GM12878 (cell line): ENCODE results near the gene TNIP2. TPM values are rescaled to one million over a fixed set of nuclear protein-coding genes. Genes with fewer than 3 reads are reported as not detected.

Source experiments
- ATAC-seq: fragments of 200-7000 bp; cut with Tn5 transposase; 3 replicates; pipeline ENCODE4 v1.9.1; 2020; ENCODE audit warnings: mild to moderate bottlenecking, moderate library complexity
- BruUV-seq: library from RNA; stranded (reverse); fragments of 400-500 nt; replicated peaks from 2 replicates; lab custom pipeline; 2021; lab: Mats Ljungman, UMichigan
- CTCF ChIA-PET: fragments of 300-600 bp; sonication (Branson Sonifier 250); formaldehyde crosslinking; extraction: SDS; loops from one replicate; lab custom pipeline; 2021; ENCODE audit warnings: inconsistent platforms; lab: Yijun Ruan, JAX
- POLR2A ChIA-PET: fragments of 350-600 bp; formaldehyde crosslinking; extraction: SDS; loops from one replicate; lab custom pipeline; 2021; ENCODE audit warnings: inconsistent platforms; lab: Charles Lee
- RAD21 ChIA-PET: fragments of 300-600 bp; sonication (Branson Sonifier 250); formaldehyde crosslinking; loops from one replicate; lab custom pipeline; 2023; ENCODE audit warnings: antibody characterized with exemption; ENCODE audit not compliant: unreplicated experiment; lab: Charles Lee
- SMC1A ChIA-PET: fragments of 300-600 bp; sonication (Branson Sonifier 250); formaldehyde crosslinking; loops from one replicate; lab custom pipeline; 2023; ENCODE audit not compliant: unreplicated experiment, uncharacterized antibody; lab: Charles Lee
- DNase-seq: peaks from one replicate; pipeline ENCODE4 v3.0.0-alpha.2; 2011; ENCODE audit warnings: low read depth, low spot score
- FAIRE-seq: peaks from 3 replicates; lab custom pipeline; 2011; peaks lifted over from hg19 to GRCh38; lab: Jason Lieb, UNC
- H2AFZ ChIP-seq: 2 replicates; pipeline ENCODE4 v1.6.0; 2011; ENCODE audit warnings: low read depth, low read length, control low read depth; ENCODE audit not compliant: control insufficient read depth
- H3K27ac ChIP-seq: 2 replicates; pipeline ENCODE4 v1.5.1; 2011; ENCODE audit warnings: control low read depth; ENCODE audit not compliant: control insufficient read depth, insufficient read depth
- H3K27me3 ChIP-seq, 2 experiments: replicated peaks in 1 of 2; 2 replicates each; pipeline versions ENCODE4 v1.6.0 to v1.6.1; 2011; ENCODE audit warnings: low read length in 1 of 2; ENCODE audit not compliant: control insufficient read depth in 2 of 2, insufficient read depth in 2 of 2
- H3K36me3 ChIP-seq, 2 experiments: 2 replicates each; pipeline ENCODE4 v1.5.1; 2011; ENCODE audit warnings: low read length in 1 of 2; ENCODE audit not compliant: control insufficient read depth in 2 of 2, insufficient read depth in 2 of 2
- H3K4me1 ChIP-seq: 2 replicates; pipeline ENCODE4 v1.6.1; 2011; ENCODE audit warnings: mild to moderate bottlenecking, low read length, moderate library complexity, mixed read lengths; ENCODE audit not compliant: control insufficient read depth, insufficient read depth
- H3K4me2 ChIP-seq: 2 replicates; pipeline ENCODE4 v1.6.0; 2011; ENCODE audit warnings: control low read depth; ENCODE audit not compliant: control insufficient read depth, insufficient read depth
- H3K4me3 ChIP-seq: fragments of 200-600 bp; sonication (generic); 2 replicates; pipeline ENCODE4 v1.5.1; 2016
- H3K79me2 ChIP-seq: 2 replicates; pipeline ENCODE4 v1.6.0; 2011; ENCODE audit warnings: low read length; ENCODE audit not compliant: control insufficient read depth, insufficient read depth
- H3K9ac ChIP-seq: 2 replicates; pipeline ENCODE4 v1.8.0; 2011; ENCODE audit warnings: low read length, control low read depth, mixed read lengths; ENCODE audit not compliant: control insufficient read depth, insufficient read depth
- H3K9me3 ChIP-seq: replicated peaks from 3 replicates; pipeline ENCODE4 v1.5.1; 2011; ENCODE audit warnings: mild to moderate bottlenecking, low read length; ENCODE audit not compliant: control insufficient read depth, insufficient read depth
- H4K20me1 ChIP-seq: 2 replicates; pipeline ENCODE4 v1.6.0; 2011; ENCODE audit not compliant: control insufficient read depth, insufficient read depth
- HDAC6 ChIP-seq: fragments of 200-600 bp; sonication (generic); IDR thresholded peaks from one replicate; pipeline ENCODE4 v1.8.0; 2017; ENCODE audit warnings: antibody characterized with exemption; ENCODE audit not compliant: unreplicated experiment
- PAX5 ChIP-seq: IDR thresholded peaks from 2 replicates; pipeline ENCODE4 v1.6.1; 2011; ENCODE audit warnings: low read depth, low read length, borderline replicate concordance
- POLR2A ChIP-seq: IDR thresholded peaks from 2 replicates; pipeline ENCODE4 v1.6.1; 2011; ENCODE audit warnings: low read depth, mild to moderate bottlenecking, low read length
- POLR2AphosphoS5 ChIP-seq: IDR thresholded peaks from 2 replicates; pipeline ENCODE4 v1.6.1; 2011; ENCODE audit warnings: mild to moderate bottlenecking, low read length, inconsistent platforms
- WGBS: methylation state at CpG from one replicate; pipeline ENCODE4 v1.1.6; 2016; ENCODE audit warnings: low lambda C conversion rate; ENCODE audit not compliant: insufficient replicate concordance, insufficient coverage; ENCODE audit errors: missing lambda C conversion rate; 5-methylcytosine and 5-hydroxymethylcytosine counted together
- in situ Hi-C: fragments of 300-500 bp; cut with MboI; formaldehyde crosslinking; loops from 9 replicates; pipeline ENCODE4 v1.14.3; 2018; ENCODE audit warnings: mixed read lengths
- intact Hi-C: fragments of 100-400 bp; cut with micrococcal nuclease; formaldehyde crosslinking; loops from one replicate; pipeline ENCODE4 v1.14.2; 2022; ENCODE audit not compliant: unreplicated experiment
- polyA plus RNA-seq, 11 experiments: library from polyadenylated mRNA; depleted of rRNA in 4 of 11; unstranded in 6 of 11; stranded (reverse) in 5 of 11; fragments of >200 nt; fragmentation: Nextera tagmentation in 4 of 11; fragmentation: Illumina TruSeq in 1 of 11; extraction: Ambion mirVana in 4 of 11; extraction: Trizol in 1 of 11; gene quantifications; 1 replicate in 1 of 11; 2 replicates in 10 of 11; pipeline versions ENCODE4 v1.2.1 to v1.2.3, GENCODE V29; 2011 to 2016; ENCODE audit warnings: inconsistent platforms in 2 of 11, missing spikeins in 2 of 11, low read depth in 1 of 11
- total RNA-seq, 4 experiments: library from RNA; depleted of rRNA in 3 of 4; stranded (reverse); fragments of >200 nt in 3 of 4; fragmentation: Illumina TruSeq in 1 of 4; extraction: Trizol in 1 of 4; gene quantifications; 2 replicates each; pipeline versions ENCODE4 v1.2.1 to v1.2.3, GENCODE V29; 2013 to 2021

Gene TNIP2
- total and polyA plus RNA-seq, 10 of the 15 experiments (the other 5 are each of a cell fraction or from before 2014, with no cell fraction given), result 1.4 to 64.9 (median 45.5) TPM

GRCh38 chr4:2743518-2744445 is 12.4 kb downstream of the TNIP2 start:
- peaks cover 40% of the 10 kb centered on the region for H3K4me1 ChIP-seq
- no peak overlapping the region; the same call in 1 of the 2 replicates for H3K27ac ChIP-seq
- peaks cover 19 to 28% of the 10 kb centered on the region in 2 experiments for H3K36me3 ChIP-seq
- H2AFZ ChIP-seq, result no peak overlapping the region
- ChIA-PET SMC1A (no interaction called here), POLR2A (interaction anchor here (0.8 to 1.0 kb wide), 3 partner anchors 8 to 210 kb away, joined by 3 to 4 read pairs (median 4); no protein-coding TSS in a partner anchor), RAD21 (no interaction called here), CTCF (interaction anchor here (0.5 to 0.8 kb wide), 2 partner anchors 48 to 225 kb away, joined by 3 read pairs; no protein-coding TSS in a partner anchor)
- no TSS peak for BruUV-seq
- peaks cover 14% of the 10 kb centered on the region for H3K79me2 ChIP-seq
- FAIRE-seq, result no peak
- no peaks in the 10 kb centered on the region for H3K9me3 ChIP-seq
- no peaks in the 10 kb centered on the region for H4K20me1 ChIP-seq
- H3K4me3 ChIP-seq, result no peak overlapping the region
- TF ChIP-seq POLR2A (0 out of 2 replicates have a peak, but pooled peaks have one; percentile 0), POLR2AphosphoS5 (peak; percentile 28; the same call in 1 of the 2 replicates), PAX5 (no peak)
- in situ Hi-C loops (no loop called here), intact Hi-C loops (no loop called here)
- no peak for DNase-seq
- no peak overlapping the region for H3K9ac ChIP-seq
- H3K27me3 ChIP-seq, result no peaks in the 10 kb centered on the region
- H3K4me2 ChIP-seq, result no peak overlapping the region
- 90% methylated on average over 21 of the region's 21 CpGs for WGBS
- ATAC-seq, result no peak

- ChIA-PET CTCF (interaction anchor here (0.8 kb wide), 1 partner anchor 47 kb away, joined by 3 read pairs; no protein-coding TSS in a partner anchor), SMC1A (no interaction called here), RAD21 (no interaction called here), POLR2A (interaction anchor here (0.8 to 1.0 kb wide), 2 partner anchors 8 to 211 kb away, joined by 4 read pairs; no protein-coding TSS in a partner anchor)
- Histone ChIP-seq H2AFZ (no peak overlapping the region), H3K27ac (peak overlapping the region; percentile 10; the same call in 1 of the 2 replicates), H3K9me3 (no peaks in the 10 kb centered on the region), H3K4me2 (no peak overlapping the region), H3K79me2 (peaks cover 13% of the 10 kb centered on the region), H3K36me3 (peaks cover 19 to 28% of the 10 kb centered on the region in 2 experiments), H3K4me1 (peaks cover 37% of the 10 kb centered on the region), H3K27me3 (no peaks in the 10 kb centered on the region), H3K9ac (no peak overlapping the region), H4K20me1 (no peaks in the 10 kb centered on the region), H3K4me3 (no peak overlapping the region)
- BruUV-seq, result no TSS peak
- WGBS, result 59% methylated on average over 6 of the region's 6 CpGs
- FAIRE-seq (no peak), ATAC-seq (no peak), DNase-seq (no peak)
- TF ChIP-seq POLR2AphosphoS5 (0 out of 2 replicates have a peak, but pooled peaks have one; percentile 15), HDAC6 (no peak)
- intact Hi-C loops, result no loop called here
- in situ Hi-C loops, result no loop called here
Measured at GRCh38 chr4:2742823-2743517, 13.2 kb downstream of the TNIP2 start.
